Activated CD4-positive, alpha-beta T cell treated with anti-CD3 and anti-CD28 coated beads, Interleukin-2, amount 50 U/mL, for 1 hour (primary cell): ENCODE measurements around the gene PITPNC1.

ENCODE experiments used
- DNase-seq: peaks from one replicate; pipeline ENCODE4 v3.0.0-alpha.2; 2020

The PITPNC1 gene

DNA sequence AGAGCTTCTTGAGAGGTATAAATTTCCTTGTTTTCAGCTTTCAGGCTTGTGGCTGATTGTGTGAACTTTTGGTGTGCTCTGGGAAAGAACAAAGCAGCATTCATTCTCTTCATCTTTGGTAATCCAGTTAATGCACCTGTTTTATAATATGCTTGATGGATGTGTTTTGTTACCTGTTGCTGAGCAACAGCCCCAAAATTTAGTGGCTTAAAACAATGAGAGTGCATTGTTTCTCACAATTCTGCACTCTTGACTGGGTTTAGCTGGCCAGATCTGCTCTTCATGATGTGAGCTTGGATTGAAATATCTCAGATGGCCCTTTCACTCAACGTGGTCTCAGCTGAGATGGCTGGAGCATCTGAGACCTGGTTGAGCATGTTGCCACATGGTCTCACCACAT is 281.9 kb downstream of the PITPNC1 start:
- DNase-seq, result no peak

- DNase-seq, result no peak
Observed at GRCh38 chr17:67662712-67663111, 285.6 kb downstream of the PITPNC1 start.

- no peak for DNase-seq
Observed at GRCh38 chr17:67663457-67663856, 286.4 kb downstream of the PITPNC1 start.

GRCh38 chr17:67666028-67666427 is 288.9 kb downstream of the PITPNC1 start:
- DNase-seq, result no peak

GRCh38 chr17:67666710-67667109 is 289.6 kb downstream of the PITPNC1 start:
- DNase-seq, result no peak

DNA sequence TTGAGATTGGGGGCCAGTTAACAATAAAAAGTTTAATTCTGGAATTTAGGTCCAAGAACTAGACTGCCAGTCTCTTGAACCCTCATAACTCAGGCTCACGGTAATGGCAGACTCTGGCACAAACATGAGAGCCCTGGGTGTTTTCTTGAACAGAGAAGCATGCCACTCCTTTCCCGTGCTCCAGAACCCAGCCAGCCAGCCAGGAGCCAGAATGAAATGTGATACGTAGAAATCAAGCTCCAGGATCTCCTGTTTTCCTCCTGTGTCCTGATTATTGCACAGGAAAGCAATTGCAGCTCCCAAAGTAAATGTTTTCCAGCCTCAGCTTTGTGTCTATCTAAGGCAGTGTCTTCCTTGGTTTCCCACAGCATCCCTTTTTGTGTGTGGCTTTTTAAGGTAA is 294.4 kb downstream of the PITPNC1 start:
- no peak for DNase-seq

DNA sequence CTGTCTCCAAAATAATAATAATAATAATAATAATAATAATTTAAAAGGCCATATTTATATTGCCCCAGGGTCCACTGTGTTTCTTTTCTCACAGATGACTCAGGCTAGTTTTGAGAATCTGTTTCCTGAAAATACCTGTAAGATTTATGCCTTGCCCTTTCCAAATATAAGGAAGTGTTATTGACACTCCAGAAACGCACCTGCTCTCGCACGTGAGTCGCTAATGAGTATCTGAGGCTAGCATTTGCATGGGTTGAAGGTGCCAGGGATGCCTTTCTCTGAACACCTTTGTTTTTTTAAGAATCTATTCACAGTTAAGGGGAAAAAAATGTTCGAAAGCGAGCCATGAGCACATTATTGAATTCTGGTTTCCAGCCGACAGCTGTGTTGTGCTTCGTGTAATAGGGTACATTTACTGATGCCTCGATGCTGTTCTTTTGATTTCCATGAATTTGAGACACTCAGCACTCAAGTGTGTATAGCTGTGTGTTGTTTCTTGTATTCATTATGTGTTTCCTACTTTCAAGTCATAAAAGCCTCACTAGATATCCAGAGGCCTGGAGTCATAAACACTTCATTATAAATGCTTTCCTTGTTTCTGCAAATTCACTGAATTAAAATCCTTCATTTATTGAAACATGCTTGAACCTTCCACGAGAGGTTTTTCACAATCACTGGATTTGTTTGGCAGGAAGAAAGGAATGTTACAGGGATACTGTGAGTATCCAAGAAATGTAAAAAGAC is 295.7 kb downstream of the PITPNC1 start:
- DNase-seq, result no peak

DNA sequence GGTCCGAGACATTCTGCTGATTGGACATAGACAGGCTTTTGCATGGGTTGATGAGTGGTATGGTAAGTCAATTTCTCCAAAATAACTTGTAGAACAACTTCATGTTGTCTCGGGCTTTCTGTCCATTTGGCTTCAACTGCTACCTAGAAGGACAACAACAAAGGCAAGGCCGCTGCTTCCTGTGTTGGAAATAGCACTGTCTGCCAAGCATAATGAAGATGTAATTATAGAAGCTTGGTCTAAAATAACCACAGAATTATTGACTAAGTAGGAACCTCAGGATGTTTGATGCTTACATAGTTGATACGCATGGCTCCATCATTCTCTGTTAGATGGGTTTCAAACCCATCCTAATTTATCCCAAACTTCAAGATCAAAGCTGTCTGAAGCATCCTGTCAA is 298.4 kb downstream of the PITPNC1 start:
- no peak for DNase-seq

DNA sequence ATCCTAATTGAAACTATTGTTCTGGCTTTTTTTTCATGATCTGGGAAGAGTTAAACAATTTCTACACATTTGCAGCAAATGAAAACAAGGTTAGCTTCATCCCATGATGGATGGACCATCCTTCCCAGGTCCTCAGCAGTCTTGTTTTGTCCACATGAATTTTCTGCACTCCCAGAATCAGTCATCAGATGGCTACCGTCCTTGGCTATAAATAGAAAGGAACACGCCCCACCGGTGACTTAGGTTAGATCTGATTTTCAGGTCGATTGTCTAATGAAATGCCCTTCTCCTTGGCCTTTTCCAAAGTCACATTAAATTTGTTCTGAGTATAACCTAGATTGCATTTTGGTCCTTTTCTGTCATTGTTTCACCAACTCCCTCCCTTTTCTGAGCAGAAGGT is 299.2 kb downstream of the PITPNC1 start:
- no peak for DNase-seq

GRCh38 chr17:67678414-67678813 is 301.3 kb downstream of the PITPNC1 start:
- DNase-seq, result no peak

DNA sequence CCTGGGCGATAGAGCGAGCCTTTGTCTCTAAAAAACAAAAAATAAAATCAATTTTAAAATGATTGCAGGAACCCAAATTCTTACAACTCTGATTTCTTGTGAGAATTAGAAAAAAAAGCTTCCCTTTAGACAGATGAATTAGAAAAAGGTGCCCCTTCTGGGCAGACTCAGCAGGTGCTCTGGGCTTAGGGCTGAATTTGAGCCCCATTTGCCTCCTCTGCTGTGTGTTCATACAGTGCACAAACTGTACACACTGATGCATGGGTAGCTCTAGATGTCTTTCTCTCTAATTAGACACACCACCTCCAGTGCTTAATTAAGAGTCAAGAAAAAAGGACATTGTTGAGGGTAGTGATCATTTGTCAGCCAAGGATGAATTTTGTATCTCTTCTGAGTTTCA is 302.1 kb downstream of the PITPNC1 start:
- DNase-seq, result no peak

GRCh38 chr17:67679721-67680120 is 302.6 kb downstream of the PITPNC1 start:
- DNase-seq, result no peak

GRCh38 chr17:67680445-67681224 is 303.6 kb downstream of the PITPNC1 start:
- DNase-seq, result no peak

GRCh38 chr17:67682196-67682595 is 305.1 kb downstream of the PITPNC1 start:
- DNase-seq, result no peak

GRCh38 chr17:67685351-67685750 is 308.3 kb downstream of the PITPNC1 start:
- no peak for DNase-seq

DNA sequence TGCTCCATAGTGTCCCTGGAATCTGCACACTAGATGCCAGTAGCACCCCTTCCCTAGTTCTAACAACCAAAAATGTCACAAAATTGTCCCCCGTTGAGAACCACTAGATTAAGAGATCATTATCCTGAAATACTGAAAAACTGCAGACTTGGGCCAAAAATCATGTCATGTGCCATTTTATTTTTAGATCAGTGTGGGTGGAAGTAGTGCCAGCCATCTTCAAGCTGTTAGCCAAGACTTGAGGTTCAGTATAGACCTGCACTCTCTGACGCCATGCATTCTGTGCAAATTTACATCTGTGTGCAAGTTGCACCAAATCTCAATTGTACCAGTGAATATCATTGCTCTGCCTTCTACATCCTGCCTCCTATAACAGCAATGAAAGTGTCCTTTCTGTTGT is 309.2 kb downstream of the PITPNC1 start:
- no peak for DNase-seq

DNA sequence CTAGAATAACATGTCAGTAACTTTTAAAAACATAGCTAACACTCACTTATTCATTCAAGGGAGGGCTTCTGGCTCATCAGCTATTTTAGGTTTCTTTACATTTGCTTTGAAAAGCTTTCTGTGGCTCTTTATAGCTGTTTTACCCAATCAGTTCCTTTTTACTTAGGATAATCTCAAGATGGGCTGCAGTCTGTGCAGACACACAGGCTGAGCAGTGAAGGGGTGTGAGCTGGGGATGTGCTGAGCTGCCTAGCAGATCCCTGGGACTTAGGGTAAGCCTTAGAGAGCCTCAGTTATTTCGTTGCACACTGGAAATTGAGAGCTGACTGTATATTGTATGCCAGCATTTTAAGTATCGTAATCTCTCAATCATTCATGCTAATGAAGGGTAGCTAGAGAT is 310.4 kb downstream of the PITPNC1 start:
- no peak for DNase-seq

DNA sequence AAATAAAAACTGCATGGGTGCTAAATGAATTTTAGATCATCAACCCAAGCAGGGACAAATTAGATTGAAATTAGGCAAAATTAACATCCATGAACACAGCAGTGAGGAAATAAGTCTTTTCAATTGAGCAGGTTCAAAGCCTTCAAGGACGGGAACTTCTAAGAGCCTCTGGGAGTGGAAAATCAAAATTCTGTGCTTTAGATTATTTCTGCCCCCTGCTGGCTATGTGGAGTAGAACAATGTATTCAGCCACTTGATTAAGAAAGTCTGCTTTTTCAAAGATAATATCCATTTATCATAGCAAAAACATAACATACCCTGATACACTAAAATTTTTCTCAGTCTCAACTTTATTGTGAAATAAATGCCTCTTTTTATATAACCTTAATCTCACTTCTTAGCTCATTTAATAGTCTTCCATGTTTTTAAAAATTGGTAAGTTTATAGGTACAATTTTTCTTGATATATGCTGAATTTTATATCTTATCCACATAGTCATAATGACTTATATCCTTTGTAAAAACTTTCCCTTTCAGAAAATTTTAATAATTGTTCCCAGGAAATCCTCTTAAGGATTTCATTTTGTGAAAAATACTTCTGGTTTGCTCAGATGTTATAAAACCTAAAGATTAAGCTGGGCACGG is 312.6 kb downstream of the PITPNC1 start:
- peak; percentile 36 for DNase-seq

GRCh38 chr17:67693811-67694210 is 316.7 kb downstream of the PITPNC1 start:
- no peak for DNase-seq

GRCh38 chr17:67696347-67696746 is 319.3 kb downstream of the PITPNC1 start:
- DNase-seq, result no peak

DNA sequence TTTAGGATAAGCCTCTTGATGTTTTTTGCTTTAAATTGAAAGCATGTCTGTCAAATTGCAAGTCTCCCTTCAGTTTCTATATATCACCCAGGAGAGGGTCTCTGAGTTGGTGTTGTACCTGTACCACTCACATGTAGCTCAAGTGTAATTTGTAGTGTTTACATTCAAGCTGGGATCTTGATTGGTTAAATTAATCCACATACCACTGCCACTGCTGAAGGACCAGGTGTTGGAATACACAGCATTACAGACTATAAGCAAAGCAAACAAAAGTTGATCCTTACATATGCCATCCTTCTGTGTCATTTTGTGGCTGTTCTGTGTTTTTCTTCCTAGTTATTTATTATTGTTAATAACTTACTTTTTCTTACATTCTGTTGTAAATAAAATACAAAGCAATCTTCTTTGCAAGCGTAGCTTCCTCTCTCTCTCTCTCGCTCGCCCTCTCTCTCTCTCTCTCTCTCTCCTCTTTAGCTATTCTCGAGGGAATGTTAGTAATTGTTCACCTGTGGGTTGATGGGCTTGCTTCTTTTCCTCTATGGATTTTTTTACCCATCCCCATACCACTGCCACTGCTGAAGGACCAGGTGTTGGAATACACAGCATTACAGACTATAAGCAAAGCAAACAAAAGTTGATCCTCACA is 319.9 kb downstream of the PITPNC1 start:
- no peak for DNase-seq

- DNase-seq, result no peak
Observed at GRCh38 chr17:67700037-67700724, 323.1 kb downstream of the PITPNC1 start.

DNA sequence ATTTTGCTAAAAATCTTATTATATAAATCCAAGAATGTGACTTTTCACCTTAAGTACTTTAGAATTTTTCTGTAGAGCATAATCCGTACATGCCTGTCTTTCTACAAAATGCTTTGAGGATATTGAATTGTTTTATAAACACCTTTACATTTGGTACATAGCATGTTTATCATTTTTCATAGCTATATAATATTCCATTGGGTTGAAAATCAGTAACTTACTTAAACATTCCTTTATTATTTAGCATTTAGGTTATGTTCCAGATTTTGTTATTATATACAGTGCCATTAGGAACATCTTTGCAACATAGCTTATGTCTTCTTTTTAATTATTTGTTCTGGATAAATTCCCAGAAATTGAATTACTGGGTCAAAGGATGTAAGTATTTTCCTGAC is 323.6 kb downstream of the PITPNC1 start:
- DNase-seq, result no peak
